HuH-7 (cell line): ENCODE results near the gene COX4I2.
"Not testable (repeated sequence)": the region's sequence is repeated elsewhere in the genome, so short reads cannot be mapped to it uniquely, and the experiment has no call there.

ENCODE experiments used
- DNase-seq: peaks from one replicate; pipeline ENCODE4 v3.0.0; 2011; ENCODE audit warnings: low spot score

The COX4I2 gene

GRCh38 chr20:31654534-31654933, 16.8 kb downstream of the COX4I2 start:
- DNase-seq = no peak

DNA sequence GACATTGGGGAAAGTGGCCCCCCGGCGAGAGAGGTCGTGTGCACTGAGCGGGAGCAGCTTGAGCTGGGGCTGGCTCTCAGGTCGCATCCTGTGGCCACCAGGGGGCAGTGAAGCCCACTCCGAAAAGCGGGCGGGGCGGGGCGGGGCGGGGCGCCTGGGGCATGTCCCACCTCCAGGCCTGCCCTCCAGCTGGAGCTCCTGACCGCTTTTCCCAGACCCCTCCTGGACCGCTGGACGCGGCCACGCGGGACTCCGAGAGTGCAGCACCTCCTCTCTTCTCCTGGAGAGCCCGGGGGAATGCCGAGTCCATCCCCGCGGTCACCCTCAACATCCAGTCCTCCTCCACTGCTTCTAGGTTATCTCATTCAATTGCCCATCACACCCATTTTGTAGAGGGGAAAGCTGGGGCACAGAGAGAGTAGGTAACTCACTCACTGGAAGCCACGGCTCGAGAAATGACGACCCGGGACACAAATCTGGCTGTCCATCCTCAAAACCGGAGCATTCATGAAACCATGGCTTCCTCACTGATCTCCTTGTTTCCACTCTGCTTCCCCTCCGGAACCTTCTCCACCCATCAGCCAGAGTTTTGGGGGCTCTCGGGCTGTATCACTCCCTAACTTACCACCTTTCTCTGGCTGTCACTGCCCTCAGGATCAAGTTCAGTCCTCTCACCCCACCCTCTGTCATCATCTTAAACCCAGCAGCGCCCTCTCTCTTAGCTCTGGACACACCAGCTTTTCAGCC, 24.1 kb downstream of the COX4I2 start:
- peak; percentile 91 for DNase-seq

DNA sequence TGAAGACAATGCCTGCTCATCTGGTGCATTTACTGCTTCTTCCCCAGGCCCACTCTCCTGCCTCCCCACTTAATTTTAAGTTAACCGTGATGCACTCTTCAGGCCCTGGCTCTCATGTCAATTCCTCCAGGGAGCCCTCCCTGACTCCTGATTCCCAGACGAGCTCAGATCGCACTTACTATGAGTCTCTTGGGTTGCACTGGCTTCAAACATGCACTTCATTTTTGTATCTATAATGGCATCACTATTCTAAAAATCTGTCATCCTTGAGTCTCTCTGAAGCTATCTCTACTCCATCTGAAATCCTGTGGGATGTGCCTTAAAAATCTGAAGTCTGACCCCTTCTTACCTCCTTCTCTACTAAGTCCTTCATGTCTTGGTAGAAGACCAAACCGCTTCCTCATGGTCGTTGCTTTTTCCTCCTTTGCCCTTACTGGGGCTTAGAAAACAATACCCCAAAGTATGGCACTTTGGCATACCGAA, 24.7 kb downstream of the COX4I2 start:
- no peak for DNase-seq

GRCh38 chr20:31663524-31663837, 25.8 kb downstream of the COX4I2 start:
- no peak for DNase-seq

DNA sequence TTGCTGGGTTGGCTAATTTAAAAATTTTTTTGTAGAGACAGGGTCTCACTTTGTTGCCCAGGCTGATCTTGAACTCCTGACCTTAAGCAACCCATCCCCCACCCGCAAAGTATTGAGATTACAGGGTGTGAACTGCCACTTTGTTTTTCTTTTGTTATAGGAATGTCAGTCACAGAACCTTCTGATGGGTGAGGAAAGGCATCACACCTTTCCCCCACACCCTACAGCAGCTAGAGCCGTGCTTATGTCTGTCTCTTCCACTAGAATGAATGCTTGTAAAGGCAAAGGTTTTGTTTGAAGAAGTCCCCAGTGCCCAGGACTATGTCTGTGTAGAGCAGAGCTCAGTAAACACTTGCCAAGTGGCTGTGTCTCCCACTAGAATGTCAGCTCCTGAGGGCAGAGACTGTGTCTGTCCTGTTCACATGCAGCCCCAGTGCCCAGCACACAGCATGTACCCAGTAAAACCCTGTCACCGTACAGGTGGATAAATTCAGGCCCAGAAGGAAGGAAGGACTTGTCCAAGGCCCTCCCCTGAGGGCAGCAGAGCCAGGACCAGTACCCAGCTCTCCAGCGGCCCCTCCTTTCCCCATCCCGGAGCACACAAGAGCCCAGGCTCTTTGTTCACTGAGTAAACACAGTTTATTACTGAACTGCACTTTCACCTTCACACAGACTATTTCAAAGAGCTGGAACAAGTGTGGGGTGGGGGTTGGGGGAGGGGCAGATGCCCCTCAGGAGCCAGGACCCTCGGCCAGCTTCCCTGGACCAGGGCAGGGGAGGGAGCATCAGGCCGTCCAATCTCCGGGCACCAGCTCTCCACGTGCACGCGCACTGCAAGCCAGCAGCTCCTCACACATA, 26.4 kb downstream of the COX4I2 start:
- peak; percentile 85 for DNase-seq

- no peak for DNase-seq
Observed at GRCh38 chr20:31664696-31665354, 27.1 kb downstream of the COX4I2 start.

DNA sequence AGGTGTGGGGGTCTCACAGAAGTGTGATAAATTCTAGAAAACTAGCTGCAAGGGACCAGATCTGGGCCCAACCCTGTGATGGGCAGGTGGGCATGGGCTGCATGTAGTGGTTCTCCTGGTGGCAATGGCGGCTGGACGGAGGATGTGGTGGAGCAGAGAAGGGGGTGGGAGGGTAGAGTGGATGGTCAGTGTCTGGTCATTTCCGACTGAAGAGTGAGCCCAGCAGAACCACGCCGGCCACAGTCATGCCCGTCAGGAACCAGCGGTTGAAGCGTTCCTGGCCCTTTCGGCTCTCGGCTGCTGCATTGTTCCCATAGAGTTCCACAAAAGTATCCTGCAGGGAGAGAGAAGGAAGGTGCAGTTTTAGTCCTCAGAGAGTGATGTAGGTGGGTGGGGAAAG, 28.0 kb downstream of the COX4I2 start:
- DNase-seq = no peak

DNA sequence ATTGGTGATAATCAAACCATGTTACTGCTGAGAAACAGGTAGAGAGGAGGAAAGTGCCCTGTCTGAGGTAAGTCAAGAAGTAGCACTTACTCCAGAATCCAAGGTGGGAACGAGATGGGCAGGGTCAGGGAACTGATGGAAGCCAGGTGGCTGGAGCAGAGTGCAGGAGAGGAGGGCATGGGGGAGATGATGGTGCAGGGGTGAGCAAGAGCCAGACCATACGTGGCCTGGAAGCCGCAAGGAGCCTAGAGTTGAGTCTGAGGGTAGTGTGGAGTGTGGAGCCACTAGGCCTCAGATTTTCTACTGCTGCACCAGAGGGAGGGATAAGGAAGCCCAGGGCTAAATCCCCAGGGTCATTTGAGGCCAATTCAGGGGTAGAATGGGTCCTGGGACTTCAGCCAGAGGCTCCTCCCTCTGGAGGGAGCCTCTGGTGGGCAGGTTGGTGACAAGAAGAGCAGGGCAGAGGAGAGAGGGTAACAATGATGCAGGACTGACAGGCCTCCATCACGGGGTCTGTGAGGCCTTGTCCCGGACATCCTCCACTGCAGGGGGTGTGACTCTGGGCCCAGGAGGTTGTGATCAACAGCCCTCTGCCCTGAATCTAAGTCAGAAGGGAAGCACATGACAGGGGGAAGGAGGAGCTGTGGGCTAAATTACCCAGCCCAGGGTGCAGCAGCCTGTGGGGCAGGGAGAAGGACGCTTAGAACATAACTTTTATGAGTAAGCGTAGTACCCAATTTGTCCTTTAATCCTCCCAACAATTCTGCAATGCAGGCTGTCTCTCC, 28.7 kb downstream of the COX4I2 start:
- DNase-seq = peak; percentile 45

DNA sequence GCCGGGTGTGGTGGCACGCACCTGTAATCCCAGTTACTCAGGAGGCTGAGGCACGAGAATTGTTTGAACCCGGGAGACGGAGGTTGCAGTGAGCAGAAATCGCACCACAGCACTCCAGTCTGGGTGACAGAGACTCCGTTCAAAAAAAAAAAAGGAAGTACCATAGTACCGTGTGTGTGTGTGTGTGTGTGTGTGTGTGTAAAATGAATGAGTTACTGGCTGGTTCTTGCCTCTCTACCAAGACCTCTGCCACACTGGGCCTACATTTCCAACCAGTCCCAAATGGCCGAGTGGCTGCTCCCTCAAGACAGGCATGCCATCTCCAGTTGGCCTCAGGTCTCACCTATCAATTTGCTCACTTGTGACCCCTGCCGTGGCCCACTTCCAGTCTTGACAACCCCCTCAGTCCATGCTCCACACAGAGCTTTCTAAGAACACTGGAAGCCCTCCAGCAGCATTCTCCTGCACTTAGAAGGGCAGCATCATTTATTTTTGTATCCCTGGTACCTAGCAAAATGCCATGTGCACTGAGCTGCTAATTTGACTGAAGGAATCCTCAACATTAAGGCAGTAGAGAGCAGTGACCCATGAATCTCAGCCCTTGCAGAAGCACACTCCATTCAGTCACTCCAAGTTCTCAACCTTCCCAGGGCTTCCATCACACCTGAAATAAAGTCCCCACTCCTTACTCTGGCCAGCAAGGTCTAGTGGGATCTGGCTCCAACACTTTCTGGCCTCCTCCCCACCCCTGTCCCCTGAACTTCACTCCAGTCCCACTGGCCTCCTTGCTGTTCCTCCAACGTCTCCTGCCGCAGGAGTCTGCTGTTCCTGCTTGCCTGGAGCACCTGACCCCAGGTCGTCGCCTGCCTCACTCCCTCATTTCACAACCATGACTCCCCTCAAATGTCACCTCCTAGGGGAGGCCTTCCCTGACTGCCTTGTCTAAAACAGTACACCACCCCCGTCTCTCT, 29.9 kb downstream of the COX4I2 start:
- no peak for DNase-seq

DNA sequence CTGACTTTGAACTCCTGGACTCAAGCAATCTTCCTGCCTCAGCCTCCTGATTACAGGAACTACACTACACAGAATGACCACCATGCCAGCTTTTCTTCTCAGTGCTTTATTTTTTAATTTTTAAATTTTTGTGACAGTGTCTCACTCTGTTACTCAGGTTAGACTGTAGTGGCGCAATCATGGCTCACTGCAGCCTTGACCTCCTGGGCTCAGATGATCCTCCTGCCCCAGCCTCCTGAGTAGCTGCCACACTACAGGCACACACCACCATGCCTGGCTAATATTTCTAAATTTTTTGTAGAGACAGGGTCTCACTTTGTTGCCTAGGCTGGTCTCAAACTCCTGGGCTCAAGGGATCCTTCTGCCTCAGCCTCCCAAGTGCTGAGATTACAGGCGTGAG, 31.2 kb downstream of the COX4I2 start:
- DNase-seq = not testable (repeated sequence)

GRCh38 chr20:31669876-31670275, 32.2 kb downstream of the COX4I2 start:
- DNase-seq = no peak

GRCh38 chr20:31670371-31671228, 32.9 kb downstream of the COX4I2 start:
- DNase-seq = no peak

- no peak for DNase-seq
Observed at GRCh38 chr20:31671324-31671723, 33.6 kb downstream of the COX4I2 start.

GRCh38 chr20:31673435-31673834, 35.7 kb downstream of the COX4I2 start:
- no peak for DNase-seq

DNA sequence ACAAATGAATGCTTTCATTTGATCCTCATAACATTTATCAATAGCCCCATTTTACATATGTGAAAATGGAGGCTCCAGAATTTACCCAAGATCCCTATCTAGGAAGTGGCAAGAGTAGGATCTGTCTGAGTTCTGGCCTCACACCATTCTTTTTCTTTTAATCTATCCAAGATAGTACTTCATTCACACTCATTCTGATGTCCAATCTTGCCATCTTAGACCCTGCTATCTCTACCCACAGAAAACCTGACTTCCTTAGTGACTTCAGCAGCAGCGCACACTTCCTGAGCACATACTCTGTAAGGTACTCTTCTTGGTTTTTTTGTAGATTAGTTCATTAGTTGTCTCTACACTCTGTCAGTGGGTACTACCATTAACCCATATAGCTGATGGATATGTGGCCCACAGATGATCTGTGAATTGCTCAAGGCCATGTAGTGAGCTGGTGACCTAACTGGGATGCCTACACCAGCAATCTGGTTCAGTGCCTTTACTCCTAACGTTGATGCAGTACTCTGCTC, 36.3 kb downstream of the COX4I2 start:
- no peak for DNase-seq

DNA sequence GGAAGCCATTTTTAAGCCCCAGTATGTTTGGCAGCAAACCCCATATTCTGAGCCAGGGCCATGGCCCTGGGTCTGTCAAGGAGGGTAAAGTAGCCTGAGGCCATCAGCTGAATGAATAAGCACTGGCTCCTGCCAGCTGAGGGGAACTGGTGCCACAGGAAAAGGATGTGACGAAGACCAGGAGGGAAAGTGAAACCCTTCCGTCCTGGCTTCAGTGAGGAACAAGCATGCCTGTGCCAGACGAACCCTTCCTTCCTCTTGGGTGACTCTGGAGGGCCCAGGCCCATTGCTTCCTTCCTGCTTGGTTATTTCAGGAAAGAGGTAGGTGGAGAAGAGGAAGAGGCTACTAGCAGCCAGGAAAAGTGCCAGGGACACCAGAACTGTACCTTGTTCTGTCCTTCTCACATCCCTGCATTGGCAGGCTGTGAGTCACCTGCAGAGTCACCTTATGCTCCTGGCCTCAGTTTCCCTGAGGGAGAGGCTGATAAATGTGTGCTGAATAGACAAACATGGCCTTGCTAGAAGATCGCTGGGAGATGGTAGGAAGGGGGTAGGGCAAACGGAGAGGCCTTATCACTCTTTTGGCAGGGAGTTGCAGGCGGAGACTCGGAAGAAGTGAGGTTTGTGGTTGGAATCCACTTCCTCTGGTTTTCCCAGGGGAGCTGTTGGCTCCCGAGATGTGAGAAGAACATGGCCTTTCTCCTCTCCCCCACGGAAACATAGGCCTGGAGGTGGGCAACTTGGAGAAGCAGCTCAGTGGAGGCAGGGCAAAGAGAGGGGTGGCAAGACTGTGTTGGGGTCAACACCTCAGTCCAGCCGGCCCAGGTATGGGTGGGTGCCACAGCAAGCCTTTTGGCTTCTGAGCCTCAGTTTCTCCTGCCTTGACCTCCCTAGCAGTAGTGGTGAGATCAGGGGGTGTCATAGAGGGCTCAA, 37.4 kb downstream of the COX4I2 start:
- DNase-seq = no peak

- DNase-seq = no peak
Observed at GRCh38 chr20:31675828-31676608, 38.3 kb downstream of the COX4I2 start.

- DNase-seq = no peak
Observed at GRCh38 chr20:31676609-31676989, 38.9 kb downstream of the COX4I2 start.
